PC-3 (cell line): Measurements from ENCODE around the gene DGKB.

Experiments used
- EZH2 ChIP-seq: fragments of 300-600 bp; sonication (generic); IDR thresholded peaks from one replicate; pipeline ENCODE4 v1.6.1; 2017; ENCODE audit warnings: antibody characterized with exemption, mild to moderate bottlenecking, low read length; ENCODE audit not compliant: unreplicated experiment
- TF ChIP-seq, protein P1 (sequence below): fragments of 300-600 bp; sonication (generic); conservative IDR thresholded peaks from 2 replicates; pipeline ENCODE4 v1.5.1; 2017; ENCODE audit warnings: antibody characterized with exemption, low read depth, mild to moderate bottlenecking, low read length

- TF ChIP-seq, protein P1, sequence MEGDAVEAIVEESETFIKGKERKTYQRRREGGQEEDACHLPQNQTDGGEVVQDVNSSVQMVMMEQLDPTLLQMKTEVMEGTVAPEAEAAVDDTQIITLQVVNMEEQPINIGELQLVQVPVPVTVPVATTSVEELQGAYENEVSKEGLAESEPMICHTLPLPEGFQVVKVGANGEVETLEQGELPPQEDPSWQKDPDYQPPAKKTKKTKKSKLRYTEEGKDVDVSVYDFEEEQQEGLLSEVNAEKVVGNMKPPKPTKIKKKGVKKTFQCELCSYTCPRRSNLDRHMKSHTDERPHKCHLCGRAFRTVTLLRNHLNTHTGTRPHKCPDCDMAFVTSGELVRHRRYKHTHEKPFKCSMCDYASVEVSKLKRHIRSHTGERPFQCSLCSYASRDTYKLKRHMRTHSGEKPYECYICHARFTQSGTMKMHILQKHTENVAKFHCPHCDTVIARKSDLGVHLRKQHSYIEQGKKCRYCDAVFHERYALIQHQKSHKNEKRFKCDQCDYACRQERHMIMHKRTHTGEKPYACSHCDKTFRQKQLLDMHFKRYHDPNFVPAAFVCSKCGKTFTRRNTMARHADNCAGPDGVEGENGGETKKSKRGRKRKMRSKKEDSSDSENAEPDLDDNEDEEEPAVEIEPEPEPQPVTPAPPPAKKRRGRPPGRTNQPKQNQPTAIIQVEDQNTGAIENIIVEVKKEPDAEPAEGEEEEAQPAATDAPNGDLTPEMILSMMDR: no peak
- TF ChIP-seq EZH2: no peak
These were observed 301.7 kb downstream of the DGKB start for GRCh38 chr7:14600766-14601367.
